ENCODE results near the gene OLFM4.

- TF ChIP-seq SAP30 (IDR thresholded peaks at IDR 0.05; ENCODE audit: insufficient read depth, insufficient replicate concordance, low read length), result no peak
- no peak for TF ChIP-seq CREB1 (IDR thresholded peaks at IDR 0.05)
These were observed 16.6 kb downstream of the OLFM4 start for GRCh38 chr13:53045189-53045588.
